ENCODE measurements around the gene FASTK.

DNA sequence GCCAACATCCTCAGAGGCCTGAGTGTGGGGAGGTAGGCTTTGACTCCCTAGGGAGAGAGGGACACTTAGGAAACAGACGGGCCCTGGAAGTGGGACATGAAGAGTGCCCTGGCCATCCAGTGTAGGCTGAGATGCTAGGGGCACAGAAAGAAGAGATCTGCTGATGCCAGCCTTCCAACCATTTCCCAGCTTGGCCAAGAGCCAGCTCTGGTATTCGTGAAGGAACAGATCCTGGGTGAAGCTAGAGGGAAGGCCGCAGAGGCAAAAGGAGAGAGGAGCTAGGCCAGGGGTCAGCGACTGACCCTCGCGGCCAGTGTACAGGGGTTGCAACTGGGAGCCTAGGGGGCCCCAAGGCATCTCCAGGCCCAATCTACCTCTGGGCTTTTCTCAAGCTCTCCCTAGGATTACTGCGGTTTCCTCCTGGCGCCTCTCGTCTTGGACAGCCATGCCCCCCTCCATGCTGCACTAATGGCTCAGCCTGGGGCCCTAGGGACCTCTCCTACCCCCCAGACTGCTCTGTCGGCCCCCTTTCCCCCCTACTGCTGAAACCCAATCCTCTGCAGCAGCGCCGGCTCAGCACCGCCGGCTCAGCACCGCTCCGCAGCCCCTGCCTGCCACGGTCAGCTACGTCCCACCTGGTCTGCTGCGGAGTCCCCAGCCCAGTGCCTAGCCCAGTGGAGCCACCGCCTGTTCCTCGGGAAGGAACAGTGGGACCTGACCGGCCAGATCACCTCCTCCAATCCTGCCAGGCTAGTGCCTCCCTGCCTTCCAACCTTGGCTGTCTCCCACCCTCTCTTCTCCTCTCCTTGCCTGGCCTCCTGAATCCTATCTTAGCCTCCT lies 32.4 kb downstream of the FASTK start, which contains the start of gene ASIC3:
- TF ChIP-seq, protein P1, sequence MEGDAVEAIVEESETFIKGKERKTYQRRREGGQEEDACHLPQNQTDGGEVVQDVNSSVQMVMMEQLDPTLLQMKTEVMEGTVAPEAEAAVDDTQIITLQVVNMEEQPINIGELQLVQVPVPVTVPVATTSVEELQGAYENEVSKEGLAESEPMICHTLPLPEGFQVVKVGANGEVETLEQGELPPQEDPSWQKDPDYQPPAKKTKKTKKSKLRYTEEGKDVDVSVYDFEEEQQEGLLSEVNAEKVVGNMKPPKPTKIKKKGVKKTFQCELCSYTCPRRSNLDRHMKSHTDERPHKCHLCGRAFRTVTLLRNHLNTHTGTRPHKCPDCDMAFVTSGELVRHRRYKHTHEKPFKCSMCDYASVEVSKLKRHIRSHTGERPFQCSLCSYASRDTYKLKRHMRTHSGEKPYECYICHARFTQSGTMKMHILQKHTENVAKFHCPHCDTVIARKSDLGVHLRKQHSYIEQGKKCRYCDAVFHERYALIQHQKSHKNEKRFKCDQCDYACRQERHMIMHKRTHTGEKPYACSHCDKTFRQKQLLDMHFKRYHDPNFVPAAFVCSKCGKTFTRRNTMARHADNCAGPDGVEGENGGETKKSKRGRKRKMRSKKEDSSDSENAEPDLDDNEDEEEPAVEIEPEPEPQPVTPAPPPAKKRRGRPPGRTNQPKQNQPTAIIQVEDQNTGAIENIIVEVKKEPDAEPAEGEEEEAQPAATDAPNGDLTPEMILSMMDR (optimal IDR thresholded peaks at IDR 0.05 in 1 of 3, IDR thresholded peaks at IDR 0.05 in 1 of 3, conservative IDR thresholded peaks at IDR 0.05 in 1 of 3; ENCODE audit: extremely low read depth in 1 of 3, insufficient read depth in 2 of 3, low read length in 3 of 3), result no peak
- no peak for TF ChIP-seq EZH2 (IDR thresholded peaks at IDR 0.05; ENCODE audit: low read length)

All from keratinocyte (primary cell).